DMS53 treated with DMSO at 0.1 percent for 48 hours (cell line): ENCODE data around the gene EPHX1.
"Not testable (repeated sequence)": the region's sequence is repeated elsewhere in the genome, so short reads cannot be mapped to it uniquely, and the experiment has no call there.

Experiments used
- DNase-seq: peaks from one replicate; lab custom pipeline; 2025; ENCODE audit not compliant: unreplicated experiment; lab: John Stamatoyannopoulos, UW

EPHX1 gene

DNA sequence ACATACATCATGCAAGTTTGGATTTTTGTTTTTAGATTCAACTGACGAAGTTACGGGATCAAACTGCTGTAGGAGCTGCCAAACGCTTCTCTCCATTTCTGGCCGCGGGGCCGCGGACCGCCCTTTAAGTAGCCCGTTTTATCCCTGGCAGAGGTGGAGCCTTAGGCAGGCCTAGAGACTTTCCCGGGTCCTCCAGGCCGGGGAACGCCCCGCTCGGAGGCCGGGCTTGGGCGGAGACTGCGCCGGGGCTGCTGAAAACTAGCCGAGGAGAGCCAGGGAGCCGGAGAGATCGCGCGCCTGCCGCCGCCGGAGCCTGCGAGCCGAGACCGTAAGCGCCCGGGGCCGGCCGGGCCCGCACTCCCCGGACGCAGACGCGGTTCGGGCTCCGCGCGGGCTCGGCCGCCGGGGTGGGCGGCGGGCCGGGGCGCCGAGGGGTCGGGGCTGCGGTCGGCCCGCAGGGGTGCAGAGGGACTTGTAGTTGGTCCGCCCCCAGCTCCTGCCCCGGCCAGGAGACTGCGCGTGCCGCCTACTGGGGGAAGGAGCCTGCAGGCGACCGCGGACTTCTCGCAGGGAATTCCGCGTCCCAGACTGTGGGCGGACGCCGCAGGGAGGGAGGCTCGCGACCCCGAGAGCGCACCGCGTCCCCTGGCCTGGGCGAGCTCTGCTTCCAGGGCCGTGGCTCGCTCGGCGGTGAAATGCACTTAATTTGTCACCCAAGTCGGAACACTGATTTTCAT lies at the start of gene EPHX1:
Gene EPHX1, plus strand, starts transcription at position 283 of the 737 bp plus-strand sequence. CDS start 18,606 bp downstream, outside the sequence.
- DNase-seq = peak; percentile 85

DNA sequence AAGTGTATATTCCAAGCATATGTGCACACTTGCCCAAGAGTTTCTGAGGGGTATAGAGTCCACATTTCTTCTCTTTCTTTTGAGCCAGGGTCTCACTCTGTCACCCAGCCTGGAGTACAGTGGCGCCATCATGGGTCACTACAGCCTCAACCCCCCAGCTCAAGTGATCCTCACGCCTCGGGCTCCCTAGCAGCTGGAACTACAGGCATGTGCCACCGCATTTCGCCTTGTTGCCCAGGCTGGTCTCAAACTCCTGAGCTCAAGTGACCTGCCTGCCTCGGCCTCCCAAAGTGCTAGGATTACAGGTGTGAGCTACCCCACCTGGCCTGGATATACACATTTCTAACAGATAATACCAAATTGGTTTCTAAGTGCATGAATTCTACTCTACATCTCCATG lies 49.4 kb upstream of the EPHX1 start:
- no peak for DNase-seq

DNA sequence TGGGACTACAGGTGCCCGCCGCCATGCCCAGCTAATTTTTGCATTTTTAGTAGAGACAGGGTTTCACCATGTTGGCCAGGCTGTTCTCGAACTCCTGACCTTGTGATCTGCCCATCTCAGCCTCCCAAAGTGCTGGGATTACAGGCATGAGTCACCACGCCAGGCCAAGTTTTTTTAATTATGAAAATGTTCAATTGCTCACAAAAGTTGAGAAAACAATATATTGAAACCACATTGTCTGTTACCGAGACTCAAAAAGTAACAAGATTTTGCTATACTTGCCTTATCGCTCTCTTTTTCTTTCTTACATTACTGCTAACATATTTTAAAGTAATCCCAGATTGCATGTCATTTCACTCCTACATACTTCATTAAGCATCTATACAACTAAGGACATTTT lies 48.5 kb upstream of the EPHX1 start:
- DNase-seq = not testable (repeated sequence)

DNA sequence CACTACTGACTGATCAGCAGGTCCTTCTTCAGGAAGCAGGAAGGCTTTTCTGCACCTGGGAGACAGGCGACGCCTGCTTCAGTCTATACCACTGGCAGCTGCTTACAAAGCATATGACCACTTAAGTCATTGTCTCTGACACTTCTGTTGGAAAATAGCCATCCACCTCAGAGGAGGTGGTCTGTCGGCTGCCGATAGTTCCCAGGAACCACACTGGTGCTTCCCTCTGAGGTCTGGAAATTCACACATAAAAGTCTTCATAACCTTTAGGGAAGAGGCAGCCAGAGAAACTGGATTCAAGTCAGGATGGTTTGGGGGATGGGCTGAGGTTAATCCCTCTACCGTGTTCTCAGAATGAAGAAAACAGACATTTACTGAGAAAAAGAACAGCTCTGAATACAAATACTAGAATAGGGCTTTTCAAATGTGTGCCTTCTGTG lies 47.9 kb upstream of the EPHX1 start:
- peak; percentile 49 for DNase-seq

DNA sequence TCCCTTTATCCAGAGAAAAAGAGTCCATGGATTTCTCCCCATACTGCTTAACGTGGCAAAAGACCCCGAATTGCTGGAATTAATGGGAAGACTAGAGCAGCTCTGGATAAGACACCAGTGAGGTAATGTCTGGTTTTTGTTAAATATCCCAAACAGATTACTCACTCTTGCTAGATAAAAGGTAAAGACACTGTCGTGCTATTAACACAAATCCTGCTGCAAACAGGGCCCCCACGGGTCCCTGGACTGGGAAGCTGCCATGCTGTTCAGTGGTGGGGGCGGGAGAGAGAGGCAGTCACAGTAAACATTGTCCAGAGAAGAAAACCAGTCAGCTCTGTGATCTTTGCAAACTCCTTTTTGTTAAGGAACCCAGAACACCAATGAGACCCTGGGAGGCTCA lies 47.5 kb upstream of the EPHX1 start:
- DNase-seq = no peak

DNA sequence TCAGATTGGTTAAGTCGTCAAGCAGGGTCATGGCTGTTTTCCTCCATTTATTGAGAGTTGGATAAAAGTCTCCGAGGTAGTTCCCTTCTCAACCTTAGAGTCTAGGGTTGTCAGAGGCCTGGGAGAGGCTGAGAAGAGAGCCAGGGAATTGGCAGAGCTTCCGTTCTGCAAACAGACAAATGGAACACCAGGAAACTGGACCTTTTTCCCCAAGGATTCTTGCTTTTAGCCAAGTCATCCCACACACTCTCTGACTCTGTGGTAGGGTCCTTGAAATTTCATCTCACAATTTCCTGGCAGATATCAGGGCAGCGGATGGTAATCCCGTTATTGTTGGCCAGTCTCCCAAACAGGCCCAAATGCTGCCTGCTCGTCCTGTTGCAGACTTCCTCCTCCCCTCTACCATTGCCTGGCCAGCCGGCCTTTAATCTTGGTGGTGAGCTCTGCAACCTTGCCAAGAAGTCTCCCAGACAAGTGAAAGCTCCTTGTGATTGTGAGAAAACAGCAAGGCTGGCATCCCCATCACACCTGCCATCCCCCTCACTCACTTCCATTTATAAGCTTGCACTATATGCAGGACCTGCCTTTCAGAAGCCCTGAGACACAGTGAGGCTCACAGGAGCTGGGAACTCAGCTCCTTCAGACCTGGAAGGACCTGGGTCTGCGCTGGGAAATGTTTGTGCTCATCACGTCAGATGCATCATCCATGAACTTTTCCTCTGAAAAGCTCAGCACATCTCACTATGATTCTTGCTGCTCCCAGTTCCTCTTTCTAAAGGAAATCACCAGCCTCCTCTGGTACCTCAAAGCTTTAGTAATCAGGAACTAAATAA lies 46.0 kb upstream of the EPHX1 start:
- DNase-seq = no peak

DNA sequence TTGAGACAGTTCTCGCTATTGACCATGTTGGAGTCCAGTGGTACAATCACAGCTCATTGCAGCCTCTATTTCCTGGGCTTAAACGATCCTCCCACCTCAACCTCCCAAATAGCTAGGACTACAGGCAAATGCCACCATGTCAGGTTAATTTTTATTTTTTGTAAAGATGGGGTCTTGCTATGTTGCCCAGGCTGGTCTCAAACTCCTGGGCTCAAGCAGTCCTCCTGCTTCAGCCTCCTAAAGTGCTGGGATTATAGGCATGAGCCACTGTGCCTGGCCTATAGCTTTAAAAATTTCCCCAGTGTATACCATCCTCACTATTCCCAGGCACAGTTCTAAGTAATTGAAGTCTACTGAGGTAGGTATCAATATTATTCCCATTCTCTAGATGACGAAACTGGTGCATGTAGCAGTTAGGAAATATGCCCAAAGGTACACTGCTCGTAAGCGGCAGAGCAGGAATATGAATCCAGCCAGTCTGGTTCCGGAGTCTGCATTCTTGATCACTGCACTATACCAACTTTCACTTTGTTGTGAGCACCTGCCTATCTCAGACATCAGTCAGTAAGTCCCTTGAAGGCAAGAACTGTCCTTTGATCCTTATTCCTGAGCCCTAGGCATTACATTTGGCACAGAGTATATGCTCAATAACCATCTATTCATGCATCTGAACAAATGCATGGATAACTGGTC lies 43.8 kb upstream of the EPHX1 start:
- DNase-seq = no peak

DNA sequence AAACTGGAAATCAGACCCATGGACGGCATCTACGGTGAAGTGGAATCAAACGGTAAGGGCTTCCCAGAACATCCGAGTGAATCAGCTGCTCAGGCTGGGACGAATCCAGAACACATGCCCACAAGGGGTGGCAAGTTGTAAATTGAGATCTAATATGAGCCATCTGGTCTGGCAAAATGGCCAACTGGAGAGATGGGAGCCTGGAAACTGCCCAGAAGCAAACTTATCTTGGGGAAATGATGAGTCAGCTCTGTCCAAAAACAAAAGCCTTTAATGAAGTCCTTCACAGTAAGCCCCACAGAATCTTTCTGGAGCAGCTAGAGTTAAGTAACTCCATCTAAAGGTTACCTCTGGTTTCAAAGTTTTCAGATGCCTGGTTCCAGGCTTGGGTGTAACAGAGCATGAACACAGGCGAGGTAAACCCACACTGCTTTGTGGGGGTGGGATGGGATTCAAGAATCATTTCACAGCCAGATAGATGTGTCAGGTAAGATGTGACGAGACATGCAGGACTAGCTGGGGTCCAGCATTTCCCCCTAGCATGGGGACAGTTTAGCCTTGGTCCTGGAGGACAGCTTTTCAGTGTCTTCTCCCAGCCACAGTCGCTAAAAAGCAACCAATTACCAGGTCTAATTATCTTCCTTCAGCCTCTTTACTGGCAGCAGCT lies 42.8 kb upstream of the EPHX1 start:
- DNase-seq = no peak

DNA sequence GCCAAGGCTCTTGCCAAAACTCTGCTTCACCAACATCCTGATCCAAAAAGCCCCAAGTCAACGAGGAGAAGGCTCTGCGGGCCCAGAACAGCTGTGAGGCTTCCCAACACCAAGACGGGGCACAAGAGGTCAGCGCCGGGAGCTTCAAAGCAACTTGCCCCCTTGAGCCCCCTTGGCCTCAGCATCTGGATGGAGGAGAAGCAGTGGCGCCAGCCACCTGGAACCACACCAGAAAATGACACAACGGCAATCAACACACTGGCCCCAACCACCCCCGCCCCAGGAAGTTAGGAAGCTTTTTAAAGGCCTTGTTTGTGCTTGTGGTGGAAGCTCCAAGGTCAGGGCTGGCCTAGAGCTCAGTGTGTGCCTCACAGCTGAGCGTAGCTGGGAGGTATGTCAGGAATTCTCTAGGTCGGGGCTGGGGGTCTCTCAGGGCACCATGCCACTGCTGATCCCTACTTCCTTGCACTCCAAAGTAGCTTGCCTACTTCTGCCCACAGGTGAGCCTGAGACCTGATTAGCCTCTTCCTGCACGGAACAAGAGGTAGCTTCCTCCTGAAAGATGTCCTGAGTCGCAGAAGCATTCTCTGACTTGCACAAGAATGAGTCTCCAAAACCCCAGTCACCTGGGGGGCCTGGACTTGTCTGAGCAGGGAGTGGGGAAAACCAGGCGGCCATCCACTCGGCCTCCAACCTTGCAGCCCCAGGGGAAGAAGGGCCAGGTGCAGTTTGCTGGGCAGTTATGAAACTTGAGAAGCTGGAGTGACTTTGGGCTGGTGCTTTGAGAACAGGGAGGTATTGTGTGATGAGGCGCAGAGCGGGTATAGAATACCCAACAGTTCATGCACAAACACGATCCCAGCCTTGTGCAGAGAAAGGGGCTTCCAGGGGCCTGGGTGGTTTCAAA lies 42.0 kb upstream of the EPHX1 start:
- no peak for DNase-seq

DNA sequence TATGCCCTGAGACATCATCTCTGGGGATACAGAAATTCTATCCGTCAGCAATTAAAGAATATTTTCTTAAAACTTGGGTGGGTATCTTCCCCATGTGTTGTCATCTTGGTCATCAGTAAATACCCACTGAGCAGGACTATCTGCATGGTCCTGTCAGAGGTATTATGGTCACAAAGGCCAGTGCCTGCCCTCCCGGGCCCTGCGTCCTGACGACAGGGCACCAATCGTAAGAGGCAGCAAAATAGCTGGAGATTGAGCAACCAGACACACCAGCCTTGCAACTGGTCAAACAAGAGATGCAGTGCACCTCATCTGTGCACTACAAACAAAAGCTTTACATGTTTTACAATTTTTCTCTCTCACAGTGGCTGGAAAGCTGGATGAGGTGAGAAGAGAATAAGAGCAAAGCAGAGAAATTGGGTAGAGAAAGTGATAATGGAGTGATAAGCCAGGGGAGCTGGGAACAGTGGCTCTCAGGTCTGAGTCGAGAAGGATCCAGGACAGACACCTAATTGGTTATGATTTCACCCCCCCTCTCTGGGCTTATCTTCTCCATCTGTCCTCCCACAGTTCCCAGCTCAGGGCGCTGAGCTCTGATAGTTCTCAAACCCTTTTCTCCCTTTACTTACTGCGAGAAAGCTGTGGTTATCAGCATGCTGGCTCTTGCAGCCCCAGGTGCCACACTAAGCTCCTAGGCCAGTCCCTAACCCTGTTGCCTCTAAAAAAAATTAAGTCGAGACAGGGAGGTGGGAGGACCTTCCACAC lies 41.1 kb upstream of the EPHX1 start:
- DNase-seq = no peak

DNA sequence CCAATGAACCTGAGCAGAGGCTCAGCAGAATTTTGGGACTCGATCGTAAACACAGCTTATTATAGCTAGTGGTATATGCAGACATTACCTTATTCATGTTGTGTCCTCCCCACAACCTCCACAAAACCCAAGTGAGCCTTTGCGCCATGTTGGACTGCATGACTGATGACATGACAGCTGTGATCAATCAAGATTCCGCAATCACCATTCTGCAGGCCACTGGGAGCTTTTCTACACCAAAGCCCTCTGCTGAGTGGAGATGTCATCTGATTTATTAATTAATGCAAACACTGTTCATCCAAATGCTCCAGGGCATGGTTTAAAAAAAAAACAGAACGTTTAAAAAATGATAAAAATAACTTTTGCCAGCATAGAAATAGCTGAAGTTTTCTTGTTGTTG lies 40.2 kb upstream of the EPHX1 start:
- no peak for DNase-seq

DNA sequence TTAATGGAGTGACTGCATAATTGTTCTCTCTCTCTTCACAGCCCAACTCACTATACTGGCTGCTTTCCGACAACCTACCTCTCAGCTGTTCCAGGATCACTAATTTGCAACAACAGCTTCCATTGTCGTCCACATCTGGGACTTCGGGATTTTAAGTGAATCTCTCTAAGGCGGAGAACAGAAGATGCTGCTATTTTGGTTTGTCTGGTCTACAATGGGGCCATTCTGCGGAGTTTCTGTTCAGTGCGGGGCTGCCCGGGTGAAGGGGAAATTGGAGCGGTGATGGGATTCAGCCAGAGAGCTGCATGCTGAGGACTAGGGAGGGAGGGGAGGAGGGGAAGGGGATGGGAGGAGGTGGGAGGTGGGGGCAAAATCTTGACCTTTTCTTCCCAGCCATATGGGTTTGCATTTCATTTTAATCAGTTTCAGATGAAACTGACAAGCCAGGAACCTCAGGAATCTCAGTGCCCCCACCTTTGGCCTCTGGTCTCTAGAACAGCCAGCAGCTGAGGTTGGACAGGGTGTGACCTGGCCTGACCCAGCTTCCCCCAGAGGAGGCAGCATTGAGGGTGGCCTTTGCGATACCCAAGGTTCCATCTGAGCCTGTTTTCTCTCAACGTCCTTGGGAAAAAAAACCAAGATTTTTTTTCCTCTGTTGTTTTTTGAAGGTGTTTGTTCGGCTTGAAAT lies 39.2 kb upstream of the EPHX1 start:
- DNase-seq = no peak

DNA sequence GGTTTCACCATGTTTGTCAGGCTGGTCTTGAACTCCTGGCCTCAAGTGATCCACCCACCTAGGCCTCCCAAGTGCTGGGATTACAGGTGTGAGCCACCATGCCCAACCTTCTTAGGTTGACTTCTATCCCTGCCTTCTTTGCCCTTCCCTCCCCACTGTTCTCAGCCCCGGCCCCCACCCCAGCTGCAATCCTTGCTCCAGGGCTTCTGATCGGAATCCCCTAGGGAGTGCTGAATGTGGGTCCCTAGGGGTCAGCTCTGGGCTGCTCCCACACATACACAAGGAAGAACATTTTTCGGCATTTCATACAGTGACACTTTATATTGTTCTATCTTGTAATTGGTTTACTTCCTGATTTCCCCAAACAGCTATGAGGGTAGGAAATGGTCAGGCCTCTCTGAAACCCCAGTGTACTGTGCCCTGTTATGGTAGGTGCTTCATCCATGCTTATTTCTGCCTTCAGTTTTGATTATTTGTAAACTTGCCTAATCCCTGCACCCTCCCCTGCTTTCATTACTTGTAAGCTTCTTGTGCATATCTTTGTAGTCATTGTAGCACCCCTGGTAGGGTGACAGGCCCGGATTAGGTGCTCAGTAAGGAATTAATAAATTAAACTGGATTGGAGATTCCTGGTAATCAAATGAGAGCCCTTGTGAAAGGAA lies 38.1 kb upstream of the EPHX1 start:
- no peak for DNase-seq

DNA sequence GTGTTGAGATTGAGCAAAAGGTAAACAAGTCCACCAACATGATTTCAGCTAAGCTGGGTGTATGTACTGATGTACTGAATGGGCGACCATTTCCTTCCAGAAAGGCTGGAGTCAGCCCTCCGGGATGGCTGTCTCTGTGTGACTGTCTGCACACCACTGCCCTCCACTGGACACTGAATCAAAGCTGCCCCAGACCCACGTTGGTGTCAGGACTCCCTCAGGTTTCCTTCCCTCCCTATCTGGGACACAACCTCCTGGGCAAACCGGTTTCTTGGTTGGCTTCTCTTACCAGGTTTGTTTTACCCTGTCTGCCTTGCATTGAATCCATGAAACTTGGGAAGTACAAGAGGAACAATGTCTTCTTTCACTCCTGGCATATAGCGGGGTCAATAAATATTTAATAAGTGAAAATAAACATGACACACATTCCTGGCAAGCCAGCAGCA lies 37.6 kb upstream of the EPHX1 start:
- peak; percentile 92 for DNase-seq

DNA sequence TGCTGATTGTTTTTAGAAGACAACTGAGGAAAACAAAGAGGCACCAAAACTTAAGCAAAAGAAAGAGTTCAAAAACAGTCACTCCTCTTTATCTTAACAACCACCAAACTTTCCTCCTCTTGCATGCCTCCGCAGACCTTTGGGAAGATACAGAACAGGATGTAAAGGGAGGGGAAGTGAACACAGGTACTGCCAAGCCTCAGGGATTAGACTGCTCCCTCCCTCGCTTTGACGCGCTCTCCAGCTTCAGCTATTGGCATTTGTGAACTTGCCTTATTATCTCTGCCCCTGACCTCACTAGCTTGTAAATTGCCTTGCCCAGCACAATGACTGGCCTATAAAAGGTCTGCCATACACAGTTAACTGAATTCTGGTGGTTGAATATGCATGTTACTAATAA lies 37.1 kb upstream of the EPHX1 start:
- no peak for DNase-seq

DNA sequence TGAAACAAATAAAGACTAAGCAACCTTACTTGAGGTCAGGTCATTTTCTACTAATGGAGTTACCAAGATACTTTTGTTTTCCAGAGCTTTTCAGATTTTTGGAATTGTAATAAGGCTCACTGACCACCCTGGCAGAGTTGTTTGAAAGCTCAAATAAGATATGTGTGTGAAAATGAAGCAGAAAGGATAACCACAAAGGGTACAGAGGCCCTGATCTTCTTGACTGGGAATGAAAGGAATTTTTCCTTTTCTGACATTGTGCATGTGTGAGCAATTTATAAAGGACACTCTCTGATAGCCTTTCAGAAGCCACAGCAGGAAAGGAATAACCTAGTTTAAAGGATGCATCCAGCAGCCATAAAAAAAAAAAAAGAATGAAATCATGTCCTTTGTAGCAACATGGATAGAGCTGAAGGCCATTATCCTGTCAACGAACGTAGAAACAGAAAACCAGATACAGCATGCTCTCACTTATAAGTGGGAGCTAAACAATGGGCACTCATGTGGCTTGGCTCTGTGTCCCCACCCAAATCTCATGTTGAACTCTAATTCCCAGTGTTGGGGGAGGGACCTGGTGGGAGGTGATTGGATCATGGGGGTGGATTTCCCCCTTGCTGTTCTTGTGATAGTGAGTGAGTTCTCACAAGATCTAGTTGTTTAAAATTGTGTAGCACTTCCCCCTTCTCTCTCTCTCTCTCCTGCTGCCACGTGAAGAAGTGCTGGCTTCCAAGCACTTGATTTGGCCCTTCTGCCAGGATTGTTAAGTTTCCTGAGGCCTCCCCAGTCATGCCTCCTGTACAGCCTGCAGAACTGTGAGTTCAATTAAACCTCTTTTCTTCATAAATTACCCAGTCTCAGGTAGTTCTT lies 35.4 kb upstream of the EPHX1 start:
- no peak for DNase-seq

DNA sequence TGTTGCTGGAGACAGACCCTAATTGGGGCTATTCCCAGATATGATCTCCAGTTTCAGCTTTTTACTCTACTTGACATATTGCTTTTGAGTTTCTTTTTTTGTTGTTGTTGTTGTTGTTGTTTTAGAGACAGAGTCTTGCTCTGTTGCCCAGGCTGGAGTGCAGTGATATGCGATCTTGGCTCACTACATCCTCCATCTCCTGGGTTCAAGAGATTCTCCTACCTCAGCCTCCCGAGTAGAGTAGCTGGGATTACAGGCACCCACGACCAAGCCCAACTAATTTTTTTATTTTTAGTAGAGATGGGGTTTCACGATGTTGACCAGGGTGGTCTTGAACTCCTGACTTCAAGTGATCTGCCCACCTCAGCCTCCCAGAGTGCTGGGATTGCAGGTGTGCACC lies 33.6 kb upstream of the EPHX1 start:
- DNase-seq = no peak
